Chondrocyte (in vitro differentiated cells): Measurements from ENCODE around the gene MEGF6. TPM values are rescaled to one million over a fixed set of nuclear protein-coding genes. Genes with fewer than 3 reads are reported as not detected.

ENCODE experiments used
- DNase-seq: peaks from one replicate; pipeline ENCODE4 v3.0.0; 2021; ENCODE audit warnings: mixed read lengths, low spot score
- H3K27ac Mint-ChIP-seq: one replicate; pipeline ENCODE4 v1.8.0; 2021; ENCODE audit warnings: mild to moderate bottlenecking, moderate library complexity, mixed read lengths; ENCODE audit not compliant: unreplicated experiment
- H3K27me3 Mint-ChIP-seq: 2 replicates; pipeline ENCODE4 v1.8.0; 2021; ENCODE audit warnings: low read depth, mixed read lengths
- H3K36me3 Mint-ChIP-seq: 2 replicates; pipeline ENCODE4 v1.8.0; 2021; ENCODE audit warnings: low read depth, mixed read lengths
- H3K4me1 Mint-ChIP-seq: 2 replicates; pipeline ENCODE4 v1.8.0; 2021; ENCODE audit warnings: low read depth, mild to moderate bottlenecking, mixed read lengths
- H3K4me3 Mint-ChIP-seq: one replicate; pipeline ENCODE4 v1.8.0; 2021; ENCODE audit warnings: mild to moderate bottlenecking, moderate library complexity, mixed read lengths; ENCODE audit not compliant: unreplicated experiment
- H3K9me3 Mint-ChIP-seq: 2 replicates; pipeline ENCODE4 v1.8.0; 2021; ENCODE audit warnings: low read depth, mixed read lengths
- CTCF ChIP-seq: fragments of 200-600 bp; sonication (generic); IDR thresholded peaks from 2 replicates; pipeline ENCODE4 v1.5.0; 2021; ENCODE audit warnings: antibody characterized with exemption, mild to moderate bottlenecking, moderate library complexity
- total RNA-seq: library from RNA; stranded (reverse); gene quantifications from 3 replicates; pipeline ENCODE4 v1.2.1, GENCODE V29; 2021

The MEGF6 gene
- total RNA-seq, 1 donor from 2014 or later: 328 TPM

GRCh38 chr1:3515272-3515671 lies 96.0 kb downstream of the MEGF6 start:
- Mint-ChIP-seq H3K27ac (no peak overlapping the region), H3K4me3 (no peak overlapping the region), H3K27me3 (no peaks in the 10 kb centered on the region), H3K4me1 (peaks cover 10% of the 10 kb centered on the region), H3K9me3 (no peaks in the 10 kb centered on the region), H3K36me3 (peaks cover 11% of the 10 kb centered on the region)
- no peak for TF ChIP-seq CTCF
- DNase-seq: no peak

- Mint-ChIP-seq H3K4me3 (no peak overlapping the region), H3K27me3 (no peaks in the 10 kb centered on the region), H3K27ac (no peak overlapping the region), H3K9me3 (no peaks in the 10 kb centered on the region), H3K4me1 (peaks cover 10% of the 10 kb centered on the region), H3K36me3 (peaks cover 11% of the 10 kb centered on the region)
- TF ChIP-seq CTCF: no peak
- no peak for DNase-seq
Observed at GRCh38 chr1:3514404-3514803, 96.9 kb downstream of the MEGF6 start.

- Mint-ChIP-seq H3K9me3 (no peaks in the 10 kb centered on the region), H3K4me3 (no peak overlapping the region), H3K27ac (no peak overlapping the region), H3K4me1 (peaks cover 10% of the 10 kb centered on the region), H3K27me3 (no peaks in the 10 kb centered on the region), H3K36me3 (peaks cover 13% of the 10 kb centered on the region)
- TF ChIP-seq CTCF: no peak
- DNase-seq: no peak
Observed at GRCh38 chr1:3511856-3512255, 99.5 kb downstream of the MEGF6 start.

GRCh38 chr1:3511306-3511705 lies 100.0 kb downstream of the MEGF6 start:
- H3K27ac Mint-ChIP-seq: no peak overlapping the region
- H3K27me3 Mint-ChIP-seq: no peaks in the 10 kb centered on the region
- H3K4me3 Mint-ChIP-seq: no peak overlapping the region
- no peaks in the 10 kb centered on the region for H3K9me3 Mint-ChIP-seq
- TF ChIP-seq CTCF: no peak
- H3K4me1 Mint-ChIP-seq: peaks cover 8% of the 10 kb centered on the region
- peaks cover 18% of the 10 kb centered on the region for H3K36me3 Mint-ChIP-seq
- DNase-seq: no peak

GRCh38 chr1:3510956-3511250 lies 100.4 kb downstream of the MEGF6 start:
- Mint-ChIP-seq H3K4me1 (peaks cover 4% of the 10 kb centered on the region), H3K27ac (no peak overlapping the region), H3K27me3 (no peaks in the 10 kb centered on the region), H3K4me3 (no peak overlapping the region), H3K9me3 (no peaks in the 10 kb centered on the region), H3K36me3 (peaks cover 18% of the 10 kb centered on the region)
- DNase-seq: no peak
- TF ChIP-seq CTCF: no peak
